Keratinocyte (primary cell): ENCODE results near the gene NAALADL2.

Experiments
- CTCF ChIP-seq, 3 experiments: IDR thresholded peaks in 1 of 3; conservative IDR thresholded peaks in 1 of 3; optimal IDR thresholded peaks in 1 of 3; 2 replicates in 2 of 3; 3 replicates in 1 of 3; pipeline versions ENCODE3 to v1.5.1; 2011; ENCODE audit warnings: low read length in 3 of 3, mild to moderate bottlenecking in 3 of 3, moderate library complexity in 2 of 3, control low read depth in 1 of 3, inconsistent platforms in 1 of 3; ENCODE audit not compliant: insufficient read depth in 2 of 3; ENCODE audit errors: extremely low read depth in 1 of 3
- EZH2 ChIP-seq: IDR thresholded peaks from one replicate; pipeline ENCODE4 v1.6.1; 2012; ENCODE audit warnings: inconsistent platforms, mild to moderate bottlenecking, low read length, moderate library complexity

DNA sequence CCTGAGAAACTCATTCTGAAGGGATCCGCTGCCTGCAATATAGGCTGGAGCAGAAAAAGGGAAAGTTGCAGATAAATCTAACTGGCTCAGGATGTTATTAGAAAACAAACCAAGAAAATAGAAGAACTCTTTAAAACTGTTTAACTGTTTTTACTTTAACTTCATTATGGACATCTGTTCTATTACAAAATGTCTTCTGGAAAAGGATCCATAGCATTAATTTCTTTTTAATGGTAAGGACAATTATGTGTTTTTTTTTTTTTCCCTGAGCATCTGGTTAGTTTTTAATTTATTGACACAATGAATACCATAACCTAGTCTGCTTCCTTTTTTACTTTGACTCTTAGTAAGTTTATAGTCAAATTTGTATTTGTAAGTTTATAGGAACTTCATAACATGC is 239.5 kb downstream of the NAALADL2 start:
- TF ChIP-seq EZH2 (no peak), CTCF (optimal IDR thresholded peaks at IDR 0.05 in 1 of 3, IDR thresholded peaks at IDR 0.05 in 1 of 3, conservative IDR thresholded peaks at IDR 0.05 in 1 of 3; ENCODE audit: extremely low read depth in 1 of 3, insufficient read depth in 2 of 3, low read length in 3 of 3) (no peak)
